Lung (tissue), 12 donors: ENCODE data around the gene IDS. TPM values are rescaled to one million over a fixed set of nuclear protein-coding genes. Genes with fewer than 3 reads are reported as not detected.

Source experiments
- ATAC-seq: fragments of 200-7000 bp; cut with Tn5 transposase; one replicate; pipeline ENCODE4 v1.9.1; 2020; ENCODE audit warnings: moderate number of reproducible peaks; ENCODE audit not compliant: insufficient read depth, low FRiP score
- DNase-seq, 3 donors: peaks; one replicate each; pipeline ENCODE4 v3.0.0-alpha.2; 2013 to 2017
- H3K27ac ChIP-seq, 2 donors: one replicate each; pipeline ENCODE4 v1.5.1; 2013; ENCODE audit warnings: mild to moderate bottlenecking in 2 of 2, moderate library complexity in 2 of 2, control low read depth in 1 of 2, inconsistent platforms in 1 of 2, low read depth in 1 of 2, low read length in 1 of 2
- H3K27me3 ChIP-seq, 3 donors: one replicate each; pipeline ENCODE4 v1.5.1; 2013; ENCODE audit warnings: low read length in 2 of 3; ENCODE audit not compliant: control insufficient read depth in 3 of 3, insufficient read depth in 3 of 3
- H3K36me3 ChIP-seq, 4 donors: one replicate each; pipeline ENCODE4 v1.5.1; 2013; ENCODE audit warnings: low read length in 4 of 4, mild to moderate bottlenecking in 1 of 4, moderate library complexity in 1 of 4; ENCODE audit not compliant: control insufficient read depth in 4 of 4, insufficient read depth in 4 of 4
- H3K4me1 ChIP-seq, 5 donors: one replicate each; pipeline ENCODE4 v1.5.1; 2013; ENCODE audit warnings: low read length in 5 of 5, mild to moderate bottlenecking in 2 of 5, moderate library complexity in 1 of 5; ENCODE audit not compliant: control insufficient read depth in 5 of 5, insufficient read depth in 5 of 5
- H3K4me3 ChIP-seq: one replicate; pipeline ENCODE4 v1.5.1; 2013; ENCODE audit warnings: mild to moderate bottlenecking, control low read depth, moderate library complexity
- H3K9ac ChIP-seq, 2 donors: one replicate each; pipeline ENCODE4 v1.5.1; 2013; ENCODE audit warnings: low read length in 2 of 2, control low read depth in 1 of 2; ENCODE audit not compliant: insufficient read depth in 1 of 2
- H3K9me3 ChIP-seq, 4 donors: one replicate each; pipeline ENCODE4 v1.5.1; 2013; ENCODE audit warnings: low read length in 3 of 4, mild to moderate bottlenecking in 1 of 4, moderate library complexity in 1 of 4; ENCODE audit not compliant: control insufficient read depth in 4 of 4, insufficient read depth in 3 of 4
- WGBS, 2 donors: extraction: QIAGEN DNeasy Blood & Tissue Kit; methylation state at CpG; one replicate each; pipeline ENCODE4 v1.1.7; 2013; 5-methylcytosine and 5-hydroxymethylcytosine counted together
- polyA plus RNA-seq, 2 donors: library from polyadenylated mRNA; stranded (reverse); fragments of 200-250 nt; gene quantifications; one replicate each; pipeline ENCODE4 v1.2.1, GENCODE V29; 2013
- total RNA-seq, 2 donors: library from RNA; depleted of rRNA in 1 of 2; stranded (reverse); fragments of >200 nt in 1 of 2; gene quantifications; one replicate each; pipeline ENCODE4 v1.2.1, GENCODE V29; 2014 to 2021
- TF ChIP-seq, protein P1 (sequence below): IDR thresholded peaks from 2 replicates; pipeline ENCODE4 v1.5.1; 2012; ENCODE audit warnings: mild to moderate bottlenecking; ENCODE audit errors: control extremely low read depth, extremely low read depth
- donor health status: control.
- donor health status: control.
- donor health status: Bipolar disorder and iron deficiency.
- donor health status: healthy.
- donor health status: DM: yes; HTN: yes; CAD: no.

Gene IDS
- total and polyA plus RNA-seq, 4 donors: 32.0 to 100 (median 49.2) TPM

DNA sequence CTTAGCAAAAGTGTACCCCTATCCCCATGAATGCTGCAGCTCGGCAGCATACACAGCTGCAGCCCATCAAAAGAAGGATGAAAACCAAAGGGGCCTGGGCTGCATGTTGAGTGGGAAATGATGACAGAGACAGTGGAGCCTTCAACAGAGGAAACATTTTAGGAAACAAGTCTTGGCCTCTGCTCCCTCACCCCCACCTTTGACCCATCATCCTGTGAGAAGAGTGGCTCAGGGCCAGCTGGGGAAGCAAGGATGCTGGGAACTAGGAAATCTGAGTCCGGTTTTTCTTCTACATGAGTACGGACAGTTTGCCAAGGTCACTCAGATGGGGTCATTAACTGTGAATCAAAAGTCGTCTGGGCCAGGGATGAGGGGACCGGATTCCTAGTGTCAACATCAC lies 37.2 kb downstream of the IDS start:
- 50 to 77% methylated on average over 5 of the region's 5 CpGs for WGBS, 2 donors
- DNase-seq: peak in 2 of 3 donors; percentile 23 to 59

DNA sequence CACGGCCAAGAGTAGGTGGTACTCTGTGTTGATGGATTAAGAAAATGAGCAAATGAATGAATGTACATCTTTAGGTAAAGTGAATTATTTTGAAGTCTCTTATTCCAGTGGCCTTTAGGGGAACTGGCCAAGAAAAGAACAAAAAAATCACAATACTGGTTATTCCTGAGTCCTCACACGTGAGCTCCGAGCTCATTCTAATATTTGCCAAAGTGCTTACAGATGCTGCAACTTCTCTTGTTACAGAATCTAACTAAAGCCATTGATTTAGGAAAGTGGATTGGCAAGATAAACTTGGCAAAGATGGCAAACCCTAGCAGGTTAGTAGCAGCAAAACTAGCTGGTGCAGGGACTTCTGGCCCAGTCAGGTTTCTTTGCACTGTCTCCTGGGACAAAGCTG lies 37.6 kb downstream of the IDS start:
- H3K27me3 ChIP-seq: no peaks in the 10 kb centered on the region
- DNase-seq: peak in 2 of 3 donors; percentile 9 to 39
- peaks cover 0 to 12% (median 2%) of the 10 kb centered on the region in 5 donors for H3K4me1 ChIP-seq
- H3K4me3 ChIP-seq: no peak overlapping the region
- TF ChIP-seq, protein P1, sequence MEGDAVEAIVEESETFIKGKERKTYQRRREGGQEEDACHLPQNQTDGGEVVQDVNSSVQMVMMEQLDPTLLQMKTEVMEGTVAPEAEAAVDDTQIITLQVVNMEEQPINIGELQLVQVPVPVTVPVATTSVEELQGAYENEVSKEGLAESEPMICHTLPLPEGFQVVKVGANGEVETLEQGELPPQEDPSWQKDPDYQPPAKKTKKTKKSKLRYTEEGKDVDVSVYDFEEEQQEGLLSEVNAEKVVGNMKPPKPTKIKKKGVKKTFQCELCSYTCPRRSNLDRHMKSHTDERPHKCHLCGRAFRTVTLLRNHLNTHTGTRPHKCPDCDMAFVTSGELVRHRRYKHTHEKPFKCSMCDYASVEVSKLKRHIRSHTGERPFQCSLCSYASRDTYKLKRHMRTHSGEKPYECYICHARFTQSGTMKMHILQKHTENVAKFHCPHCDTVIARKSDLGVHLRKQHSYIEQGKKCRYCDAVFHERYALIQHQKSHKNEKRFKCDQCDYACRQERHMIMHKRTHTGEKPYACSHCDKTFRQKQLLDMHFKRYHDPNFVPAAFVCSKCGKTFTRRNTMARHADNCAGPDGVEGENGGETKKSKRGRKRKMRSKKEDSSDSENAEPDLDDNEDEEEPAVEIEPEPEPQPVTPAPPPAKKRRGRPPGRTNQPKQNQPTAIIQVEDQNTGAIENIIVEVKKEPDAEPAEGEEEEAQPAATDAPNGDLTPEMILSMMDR: no peak
- no peaks in the 10 kb centered on the region for H3K9me3 ChIP-seq
- no peaks in the 10 kb centered on the region for H3K36me3 ChIP-seq
- H3K9ac ChIP-seq: no peak overlapping the region
- no peak for ATAC-seq
- H3K27ac ChIP-seq: no peak overlapping the region
- WGBS, 2 donors: 58 to 85% methylated on average over 3 of the region's 3 CpGs

More for the DNA sequence above, 37.2 kb downstream of the IDS start:
- Histone ChIP-seq H3K9me3 (no peaks in the 10 kb centered on the region), H3K27me3 (no peaks in the 10 kb centered on the region), H3K9ac (no peak overlapping the region), H3K4me1 (peaks cover 0 to 12% (median 2%) of the 10 kb centered on the region in 5 donors), H3K4me3 (no peak overlapping the region), H3K36me3 (no peaks in the 10 kb centered on the region), H3K27ac (no peak overlapping the region)
- ATAC-seq: no peak
- TF ChIP-seq, protein P1: no peak

DNA sequence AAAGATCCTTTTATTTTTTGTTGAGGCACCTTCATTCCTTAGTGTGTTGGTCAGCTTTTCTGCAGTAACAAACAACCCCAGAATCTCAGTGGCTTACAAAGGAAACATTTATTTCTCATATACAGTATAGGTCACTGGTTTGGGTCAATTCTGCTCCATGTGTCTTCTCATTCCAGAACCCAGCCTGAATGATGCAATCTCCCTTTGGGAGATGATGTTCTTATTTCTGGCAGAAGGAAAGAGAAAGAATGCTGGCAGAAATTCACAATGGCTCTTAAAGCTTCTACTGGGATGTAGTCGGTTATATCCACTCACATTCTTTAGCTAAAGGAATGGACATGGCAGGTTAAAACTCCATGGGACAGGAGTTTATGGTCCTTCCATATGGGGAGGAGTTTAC lies 42.3 kb downstream of the IDS start:
- H3K36me3 ChIP-seq: no peaks in the 10 kb centered on the region
- no peak for ATAC-seq
- TF ChIP-seq, protein P1: no peak
- H3K27me3 ChIP-seq: no peaks in the 10 kb centered on the region
- no peaks in the 10 kb centered on the region for H3K9me3 ChIP-seq
- no peak overlapping the region for H3K4me3 ChIP-seq
- no peak overlapping the region for H3K9ac ChIP-seq
- 57 to 80% methylated on average over 1 of the region's 1 CpG for whole genome bisulfite sequencing, 2 donors
- peak in 2 of 3 donors; percentile 13 to 43 for DNase-seq
- no peak overlapping the region for H3K27ac ChIP-seq
- H3K4me1 ChIP-seq: peaks cover 0 to 6% (median 0%) of the 10 kb centered on the region in 5 donors

DNA sequence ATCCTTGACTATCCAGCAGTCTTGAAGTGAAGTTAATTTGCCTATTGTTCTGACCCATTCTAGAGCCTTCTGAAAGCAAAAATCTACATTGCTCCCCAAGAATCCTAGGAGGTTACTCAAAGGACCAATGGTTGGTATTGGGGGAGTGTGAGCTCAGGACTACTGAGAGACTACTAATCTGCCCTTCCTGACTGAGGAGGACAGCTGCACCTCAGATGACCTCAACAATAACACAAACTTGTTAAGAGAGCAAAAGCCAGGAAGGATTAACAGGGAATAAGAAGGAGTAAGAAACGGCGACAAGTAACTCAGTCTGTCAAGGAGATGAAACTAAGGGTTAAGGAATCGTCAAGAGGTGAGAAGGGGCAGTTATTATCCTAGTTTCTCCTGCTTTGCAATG lies 43.4 kb downstream of the IDS start:
- H3K27ac ChIP-seq: no peak overlapping the region
- no peak overlapping the region for H3K9ac ChIP-seq
- TF ChIP-seq, protein P1: no peak
- ATAC-seq: no peak
- no peak for DNase-seq
- WGBS, 2 donors: 68 to 78% methylated on average over 3 of the region's 3 CpGs
- H3K27me3 ChIP-seq: no peaks in the 10 kb centered on the region
- H3K9me3 ChIP-seq: no peaks in the 10 kb centered on the region
- no peaks in the 10 kb centered on the region for H3K36me3 ChIP-seq
- H3K4me3 ChIP-seq: no peak overlapping the region
- no peaks in the 10 kb centered on the region for H3K4me1 ChIP-seq
